HEK293 (cell line): ENCODE measurements around the gene ACTR3C.

Experiments
- HOXA7 ChIP-seq: sonication (generic); formaldehyde crosslinking; IDR thresholded peaks from 2 replicates; pipeline ENCODE4 v1.8.1; 2022; ENCODE audit warnings: missing genetic modification reagents, borderline replicate concordance
- KLF9 ChIP-seq: fragments of 450-650 bp; formaldehyde crosslinking; IDR thresholded peaks from 2 replicates; pipeline ENCODE4 v1.5.1; 2016; ENCODE audit warnings: missing biosample characterization, missing genetic modification characterization, low read depth
- ZBTB7A ChIP-seq: fragments of 450-650 bp; formaldehyde crosslinking; IDR thresholded peaks from 2 replicates; pipeline ENCODE4 v1.5.1; 2016; ENCODE audit warnings: low read depth, missing biosample characterization, missing genetic modification characterization
- ZNF157 ChIP-seq: fragments of 450-650 bp; formaldehyde crosslinking; IDR thresholded peaks from 2 replicates; pipeline ENCODE4 v1.5.1; 2016; ENCODE audit warnings: missing biosample characterization, missing genetic modification characterization
- ZNF16 ChIP-seq: fragments of 450-650 bp; formaldehyde crosslinking; IDR thresholded peaks from 2 replicates; pipeline ENCODE4 v1.5.1; 2016; ENCODE audit warnings: low read depth, missing biosample characterization, missing genetic modification characterization
- ZNF629 ChIP-seq: fragments of 450-650 bp; formaldehyde crosslinking; IDR thresholded peaks from 2 replicates; pipeline ENCODE4 v1.5.1; 2017; ENCODE audit warnings: missing biosample characterization, missing genetic modification characterization
- TF ChIP-seq, protein P1 (sequence below): sonication (generic); formaldehyde crosslinking; IDR thresholded peaks from 2 replicates; pipeline ENCODE4 v1.8.1; 2022; ENCODE audit warnings: mild to moderate bottlenecking, moderate library complexity, missing genetic modification reagents
- TF ChIP-seq, protein P2 (sequence below): fragments of 450-650 bp; formaldehyde crosslinking; IDR thresholded peaks from 2 replicates; pipeline ENCODE4 v1.5.1; 2016; ENCODE audit warnings: missing biosample characterization, missing genetic modification characterization, borderline replicate concordance
- TF ChIP-seq, protein P3 (sequence below): fragments of 450-650 bp; formaldehyde crosslinking; IDR thresholded peaks from 2 replicates; pipeline ENCODE4 v1.5.1; 2017; ENCODE audit warnings: missing biosample characterization, missing genetic modification characterization
- TF ChIP-seq, protein P4 (sequence below): fragments of 450-650 bp; formaldehyde crosslinking; IDR thresholded peaks from 2 replicates; pipeline ENCODE4 v1.5.1; 2016; ENCODE audit warnings: missing biosample characterization, missing genetic modification characterization

DNA sequence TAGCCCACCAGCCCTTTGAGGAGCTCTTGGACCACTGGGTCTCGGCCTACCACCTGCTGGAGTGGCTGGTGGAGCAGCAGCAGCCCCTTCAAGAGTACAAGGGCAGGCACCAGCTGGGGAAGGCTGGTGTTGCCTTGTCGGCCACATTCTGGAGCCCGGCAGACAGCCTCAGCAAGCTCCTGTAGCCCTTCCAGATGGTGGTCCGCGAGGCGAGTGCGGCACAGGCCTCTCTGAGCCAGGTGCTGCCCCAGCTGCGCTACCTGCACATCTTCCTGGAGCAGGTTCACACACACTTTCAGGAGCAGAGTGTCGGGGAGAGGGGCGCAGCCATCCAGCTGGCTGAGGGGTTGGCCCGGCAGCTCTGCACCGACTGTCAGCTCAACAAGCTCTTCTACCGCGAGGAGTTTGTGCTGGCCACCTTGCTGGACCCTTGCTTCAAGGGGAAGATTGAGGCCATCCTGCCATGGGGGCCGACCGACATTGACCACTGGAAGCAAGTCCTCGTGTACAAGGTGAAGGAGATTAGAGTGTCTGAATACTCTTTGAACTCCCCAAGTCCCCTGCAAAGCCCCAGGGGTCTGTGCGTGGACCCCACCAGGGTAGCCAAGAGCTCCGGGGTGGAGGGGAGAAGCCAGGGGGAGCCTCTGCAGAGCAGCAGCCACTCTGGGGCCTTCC, 7.0 kb upstream of the ACTR3C start:
- TF ChIP-seq, protein P1, sequence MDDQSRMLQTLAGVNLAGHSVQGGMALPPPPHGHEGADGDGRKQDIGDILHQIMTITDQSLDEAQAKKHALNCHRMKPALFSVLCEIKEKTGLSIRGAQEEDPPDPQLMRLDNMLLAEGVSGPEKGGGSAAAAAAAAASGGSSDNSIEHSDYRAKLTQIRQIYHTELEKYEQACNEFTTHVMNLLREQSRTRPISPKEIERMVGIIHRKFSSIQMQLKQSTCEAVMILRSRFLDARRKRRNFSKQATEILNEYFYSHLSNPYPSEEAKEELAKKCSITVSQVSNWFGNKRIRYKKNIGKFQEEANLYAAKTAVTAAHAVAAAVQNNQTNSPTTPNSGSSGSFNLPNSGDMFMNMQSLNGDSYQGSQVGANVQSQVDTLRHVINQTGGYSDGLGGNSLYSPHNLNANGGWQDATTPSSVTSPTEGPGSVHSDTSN, result no peak
- TF ChIP-seq, protein P2, sequence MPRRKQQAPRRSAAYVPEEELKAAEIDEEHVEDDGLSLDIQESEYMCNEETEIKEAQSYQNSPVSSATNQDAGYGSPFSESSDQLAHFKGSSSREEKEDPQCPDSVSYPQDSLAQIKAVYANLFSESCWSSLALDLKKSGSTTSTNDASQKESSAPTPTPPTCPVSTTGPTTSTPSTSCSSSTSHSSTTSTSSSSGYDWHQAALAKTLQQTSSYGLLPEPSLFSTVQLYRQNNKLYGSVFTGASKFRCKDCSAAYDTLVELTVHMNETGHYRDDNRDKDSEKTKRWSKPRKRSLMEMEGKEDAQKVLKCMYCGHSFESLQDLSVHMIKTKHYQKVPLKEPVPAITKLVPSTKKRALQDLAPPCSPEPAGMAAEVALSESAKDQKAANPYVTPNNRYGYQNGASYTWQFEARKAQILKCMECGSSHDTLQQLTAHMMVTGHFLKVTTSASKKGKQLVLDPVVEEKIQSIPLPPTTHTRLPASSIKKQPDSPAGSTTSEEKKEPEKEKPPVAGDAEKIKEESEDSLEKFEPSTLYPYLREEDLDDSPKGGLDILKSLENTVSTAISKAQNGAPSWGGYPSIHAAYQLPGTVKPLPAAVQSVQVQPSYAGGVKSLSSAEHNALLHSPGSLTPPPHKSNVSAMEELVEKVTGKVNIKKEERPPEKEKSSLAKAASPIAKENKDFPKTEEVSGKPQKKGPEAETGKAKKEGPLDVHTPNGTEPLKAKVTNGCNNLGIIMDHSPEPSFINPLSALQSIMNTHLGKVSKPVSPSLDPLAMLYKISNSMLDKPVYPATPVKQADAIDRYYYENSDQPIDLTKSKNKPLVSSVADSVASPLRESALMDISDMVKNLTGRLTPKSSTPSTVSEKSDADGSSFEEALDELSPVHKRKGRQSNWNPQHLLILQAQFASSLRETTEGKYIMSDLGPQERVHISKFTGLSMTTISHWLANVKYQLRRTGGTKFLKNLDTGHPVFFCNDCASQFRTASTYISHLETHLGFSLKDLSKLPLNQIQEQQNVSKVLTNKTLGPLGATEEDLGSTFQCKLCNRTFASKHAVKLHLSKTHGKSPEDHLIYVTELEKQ (tag by site-specific recombination), result no peak
- TF ChIP-seq HOXA7 (CRISPR knock-in tag) (no peak), ZBTB7A (tag by site-specific recombination) (no peak), ZNF629 (no peak), KLF9 (tag by site-specific recombination) (no peak), ZNF157 (tag by site-specific recombination) (no peak), ZNF16 (no peak)
- TF ChIP-seq, protein P3, sequence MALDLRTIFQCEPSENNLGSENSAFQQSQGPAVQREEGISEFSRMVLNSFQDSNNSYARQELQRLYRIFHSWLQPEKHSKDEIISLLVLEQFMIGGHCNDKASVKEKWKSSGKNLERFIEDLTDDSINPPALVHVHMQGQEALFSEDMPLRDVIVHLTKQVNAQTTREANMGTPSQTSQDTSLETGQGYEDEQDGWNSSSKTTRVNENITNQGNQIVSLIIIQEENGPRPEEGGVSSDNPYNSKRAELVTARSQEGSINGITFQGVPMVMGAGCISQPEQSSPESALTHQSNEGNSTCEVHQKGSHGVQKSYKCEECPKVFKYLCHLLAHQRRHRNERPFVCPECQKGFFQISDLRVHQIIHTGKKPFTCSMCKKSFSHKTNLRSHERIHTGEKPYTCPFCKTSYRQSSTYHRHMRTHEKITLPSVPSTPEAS (tag by site-specific recombination), result no peak
- TF ChIP-seq, protein P4, sequence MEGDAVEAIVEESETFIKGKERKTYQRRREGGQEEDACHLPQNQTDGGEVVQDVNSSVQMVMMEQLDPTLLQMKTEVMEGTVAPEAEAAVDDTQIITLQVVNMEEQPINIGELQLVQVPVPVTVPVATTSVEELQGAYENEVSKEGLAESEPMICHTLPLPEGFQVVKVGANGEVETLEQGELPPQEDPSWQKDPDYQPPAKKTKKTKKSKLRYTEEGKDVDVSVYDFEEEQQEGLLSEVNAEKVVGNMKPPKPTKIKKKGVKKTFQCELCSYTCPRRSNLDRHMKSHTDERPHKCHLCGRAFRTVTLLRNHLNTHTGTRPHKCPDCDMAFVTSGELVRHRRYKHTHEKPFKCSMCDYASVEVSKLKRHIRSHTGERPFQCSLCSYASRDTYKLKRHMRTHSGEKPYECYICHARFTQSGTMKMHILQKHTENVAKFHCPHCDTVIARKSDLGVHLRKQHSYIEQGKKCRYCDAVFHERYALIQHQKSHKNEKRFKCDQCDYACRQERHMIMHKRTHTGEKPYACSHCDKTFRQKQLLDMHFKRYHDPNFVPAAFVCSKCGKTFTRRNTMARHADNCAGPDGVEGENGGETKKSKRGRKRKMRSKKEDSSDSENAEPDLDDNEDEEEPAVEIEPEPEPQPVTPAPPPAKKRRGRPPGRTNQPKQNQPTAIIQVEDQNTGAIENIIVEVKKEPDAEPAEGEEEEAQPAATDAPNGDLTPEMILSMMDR (tag by site-specific recombination), result no peak
